Neutrophil (primary cell): ENCODE data around the gene MAPK8IP1.

Source experiments
- H3K27ac ChIP-seq: fragments of 200-600 bp; sonication (generic); 2 replicates; pipeline ENCODE4 v1.5.1; 2016; ENCODE audit warnings: mild to moderate bottlenecking, moderate library complexity
- H3K27me3 ChIP-seq: fragments of 200-600 bp; sonication (generic); 2 replicates; pipeline ENCODE4 v1.6.0; 2016; ENCODE audit warnings: mild to moderate bottlenecking
- H3K36me3 ChIP-seq: fragments of 200-600 bp; sonication (generic); 2 replicates; pipeline ENCODE4 v1.5.1; 2017
- H3K4me1 ChIP-seq, 2 experiments: fragments of 200-600 bp in 1 of 2; sonication (generic) in 1 of 2; 1 replicate in 1 of 2; 2 replicates in 1 of 2; pipeline versions ENCODE4 v1.5.1 to v1.6.1; 2013 to 2016; ENCODE audit warnings: low read depth in 1 of 2, low read length in 1 of 2, mild to moderate bottlenecking in 1 of 2, moderate library complexity in 1 of 2; ENCODE audit not compliant: control insufficient read depth in 1 of 2, insufficient read depth in 1 of 2
- H3K4me3 ChIP-seq, 2 experiments: fragments of 200-600 bp in 1 of 2; sonication (generic) in 1 of 2; 1 replicate in 1 of 2; 2 replicates in 1 of 2; pipeline ENCODE4 v1.5.1; 2013 to 2016; ENCODE audit warnings: low read depth in 1 of 2, low read length in 1 of 2, mild to moderate bottlenecking in 1 of 2, moderate library complexity in 1 of 2
- H3K9me3 ChIP-seq: fragments of 200-600 bp; sonication (generic); 2 replicates; pipeline ENCODE4 v1.5.1; 2016
- TF ChIP-seq, protein P1 (sequence below): fragments of 200-600 bp; sonication (generic); IDR thresholded peaks from 2 replicates; pipeline ENCODE4 v1.5.1; 2016; ENCODE audit warnings: antibody characterized with exemption

MAPK8IP1 gene

DNA sequence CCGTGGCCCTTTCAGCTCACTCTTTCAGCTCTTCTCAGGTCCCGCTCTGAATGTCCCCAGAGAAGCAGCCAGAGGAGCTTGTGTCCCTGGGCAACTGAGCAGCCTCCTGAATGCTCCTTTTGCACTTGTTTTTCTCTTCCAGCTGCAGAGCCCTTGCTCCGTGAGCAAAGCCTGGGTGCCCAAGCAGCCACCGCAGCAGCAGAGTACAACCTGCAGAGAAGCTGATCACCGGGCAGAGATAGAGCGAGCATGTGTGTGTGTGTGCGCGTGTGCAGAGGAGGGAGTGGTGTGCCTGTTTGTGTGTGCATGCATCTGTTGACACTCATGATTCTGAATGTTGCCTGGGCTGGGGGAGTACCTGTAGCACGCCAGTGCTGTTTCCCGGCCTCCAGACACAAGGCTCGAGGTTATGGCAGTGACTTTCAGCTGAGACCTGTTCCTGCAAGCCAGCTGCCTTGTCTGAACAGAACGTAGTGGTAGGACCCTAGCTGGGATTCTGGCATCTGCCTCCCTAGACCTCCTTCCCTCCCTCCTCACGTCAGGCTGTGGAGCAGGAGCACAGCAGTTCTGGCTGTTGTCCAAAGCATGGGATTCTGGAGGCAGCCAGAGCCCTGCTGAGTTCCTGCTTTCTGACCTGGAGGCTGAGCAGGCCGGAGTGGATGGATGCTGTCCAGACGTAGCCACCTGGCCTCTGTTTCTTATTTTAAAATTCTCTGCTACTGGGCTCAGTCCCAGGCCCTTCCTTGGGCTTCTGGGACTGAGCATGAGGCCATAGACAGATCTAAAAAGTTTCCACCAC lies 4.5 kb upstream of the MAPK8IP1 start:
- peaks cover 21% of the 10 kb centered on the region for H3K27me3 ChIP-seq
- TF ChIP-seq, protein P1, sequence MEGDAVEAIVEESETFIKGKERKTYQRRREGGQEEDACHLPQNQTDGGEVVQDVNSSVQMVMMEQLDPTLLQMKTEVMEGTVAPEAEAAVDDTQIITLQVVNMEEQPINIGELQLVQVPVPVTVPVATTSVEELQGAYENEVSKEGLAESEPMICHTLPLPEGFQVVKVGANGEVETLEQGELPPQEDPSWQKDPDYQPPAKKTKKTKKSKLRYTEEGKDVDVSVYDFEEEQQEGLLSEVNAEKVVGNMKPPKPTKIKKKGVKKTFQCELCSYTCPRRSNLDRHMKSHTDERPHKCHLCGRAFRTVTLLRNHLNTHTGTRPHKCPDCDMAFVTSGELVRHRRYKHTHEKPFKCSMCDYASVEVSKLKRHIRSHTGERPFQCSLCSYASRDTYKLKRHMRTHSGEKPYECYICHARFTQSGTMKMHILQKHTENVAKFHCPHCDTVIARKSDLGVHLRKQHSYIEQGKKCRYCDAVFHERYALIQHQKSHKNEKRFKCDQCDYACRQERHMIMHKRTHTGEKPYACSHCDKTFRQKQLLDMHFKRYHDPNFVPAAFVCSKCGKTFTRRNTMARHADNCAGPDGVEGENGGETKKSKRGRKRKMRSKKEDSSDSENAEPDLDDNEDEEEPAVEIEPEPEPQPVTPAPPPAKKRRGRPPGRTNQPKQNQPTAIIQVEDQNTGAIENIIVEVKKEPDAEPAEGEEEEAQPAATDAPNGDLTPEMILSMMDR, result no peak
- H3K4me3 ChIP-seq, result no peak overlapping the region
- H3K9me3 ChIP-seq, result no peaks in the 10 kb centered on the region
- H3K36me3 ChIP-seq, result peaks cover 53% of the 10 kb centered on the region
- H3K4me1 ChIP-seq, result peaks cover 2 to 7% of the 10 kb centered on the region in 2 experiments
- H3K27ac ChIP-seq, result no peak overlapping the region

DNA sequence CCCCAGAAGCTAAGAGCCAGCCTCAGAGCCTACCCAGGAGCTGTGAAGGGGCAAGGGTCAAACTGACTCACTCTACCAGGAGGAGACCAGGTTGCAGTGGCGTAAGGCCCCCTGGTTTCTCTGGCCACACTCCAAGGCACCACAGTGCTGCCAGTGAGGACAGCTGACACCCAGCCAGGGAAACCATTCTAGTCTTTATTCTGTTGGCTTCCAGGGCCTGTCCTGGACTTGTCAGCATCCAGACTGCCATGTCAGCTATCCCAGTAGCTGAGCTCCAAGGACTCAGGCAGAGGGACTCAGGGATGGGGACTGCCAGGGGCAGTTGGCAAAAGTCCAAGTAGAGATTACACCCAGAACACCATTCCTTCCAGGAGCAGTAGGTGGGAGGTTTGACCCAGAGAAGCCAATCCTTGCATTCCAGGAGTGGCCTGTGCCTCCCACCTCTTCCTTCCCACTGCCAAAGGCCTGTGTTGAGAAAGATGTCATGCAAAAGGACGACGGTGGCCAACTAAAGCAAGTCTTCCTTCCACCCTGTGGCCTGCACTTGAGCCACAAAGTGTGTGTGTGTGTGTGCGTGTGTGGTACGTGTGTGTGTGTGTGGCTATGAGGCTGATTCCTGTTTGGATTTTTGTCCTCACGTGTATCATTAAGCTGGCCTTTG lies 3.6 kb upstream of the MAPK8IP1 start:
- Histone ChIP-seq H3K27ac (no peak overlapping the region), H3K36me3 (peaks cover 45% of the 10 kb centered on the region), H3K4me3 (no peak overlapping the region), H3K9me3 (no peaks in the 10 kb centered on the region), H3K4me1 (peaks cover 3 to 8% of the 10 kb centered on the region in 2 experiments), H3K27me3 (peaks cover 29% of the 10 kb centered on the region)
- TF ChIP-seq, protein P1, result no peak

DNA sequence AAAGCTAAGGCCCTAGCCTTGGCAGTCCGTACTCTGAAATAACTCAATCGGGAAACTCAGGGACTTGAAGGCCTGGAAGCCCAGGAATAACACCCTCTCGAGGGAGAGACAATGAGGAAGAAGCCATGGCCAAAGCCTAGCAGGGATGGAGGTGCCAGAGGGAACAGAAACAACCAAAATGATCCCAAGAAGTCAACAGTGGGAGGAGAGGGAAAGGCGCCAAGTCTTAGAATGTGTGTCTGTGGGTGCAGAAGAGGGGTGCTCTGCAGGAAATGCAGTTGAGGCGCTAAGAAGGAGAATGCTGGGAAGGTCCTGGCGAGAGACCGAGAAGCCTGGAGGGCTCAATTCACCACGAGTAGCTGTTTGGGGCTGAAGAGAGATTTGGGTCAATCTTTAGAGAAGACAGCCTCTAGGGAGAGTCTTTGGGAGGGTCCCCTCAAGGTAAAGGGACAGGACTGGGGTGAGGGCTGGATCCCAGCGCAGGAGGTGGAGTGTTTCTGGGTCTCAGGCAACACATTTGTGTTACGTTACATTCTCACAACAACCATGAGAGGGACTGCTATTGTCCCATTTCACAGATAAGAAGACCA lies 760 bp upstream of the MAPK8IP1 start:
- H3K27ac ChIP-seq, result no peak overlapping the region
- TF ChIP-seq, protein P1, result no peak
- peaks cover 3 to 8% of the 10 kb centered on the region in 2 experiments for H3K4me1 ChIP-seq
- peaks cover 54% of the 10 kb centered on the region for H3K27me3 ChIP-seq
- peaks cover 29% of the 10 kb centered on the region for H3K36me3 ChIP-seq
- no peaks in the 10 kb centered on the region for H3K9me3 ChIP-seq
- no peak overlapping the region for H3K4me3 ChIP-seq

DNA sequence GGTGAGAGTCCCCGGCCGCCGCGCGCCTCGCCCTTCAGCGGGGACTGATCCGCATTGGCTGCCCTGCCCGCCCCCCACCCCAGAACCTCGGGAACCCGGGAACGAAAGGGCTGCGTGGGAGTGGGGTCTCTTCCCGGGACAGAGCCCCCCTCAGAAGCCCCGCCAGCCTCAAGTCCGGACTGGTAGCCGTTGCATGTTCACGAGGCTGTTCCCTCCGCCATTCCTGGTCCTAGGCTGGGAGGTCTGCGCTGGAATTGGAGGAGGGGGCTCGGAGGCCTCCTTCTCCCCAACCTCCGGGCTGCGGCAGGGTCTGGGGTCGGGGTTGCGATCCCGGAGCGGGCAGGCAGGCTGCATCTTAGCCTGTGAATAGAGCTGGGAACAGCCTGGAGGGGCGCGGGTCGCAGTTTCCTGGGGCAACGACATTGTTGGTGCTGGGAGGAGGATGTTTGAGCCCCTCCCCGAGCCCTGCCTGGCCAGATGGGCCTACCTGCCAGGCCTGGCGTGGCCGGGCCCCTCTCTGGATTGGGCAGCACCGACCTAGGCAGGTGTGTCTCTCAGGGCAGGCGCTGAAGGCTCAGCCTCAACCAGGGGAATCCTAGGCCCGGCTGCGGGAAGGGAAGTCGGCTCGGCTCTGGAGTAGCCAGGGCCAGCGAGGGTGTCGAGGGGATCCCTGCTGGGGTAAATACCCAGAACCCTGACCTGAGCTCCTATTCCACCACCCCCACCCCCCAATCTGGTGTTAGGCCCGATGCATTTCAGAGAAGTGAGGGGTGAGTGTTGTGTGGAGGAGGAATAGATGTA lies 670 bp downstream of the MAPK8IP1 start:
- Histone ChIP-seq H3K27me3 (peaks cover 66% of the 10 kb centered on the region), H3K4me3 (peak overlapping the region; percentile 38 to 45), H3K4me1 (peaks cover 3 to 8% of the 10 kb centered on the region in 2 experiments), H3K27ac (no peak overlapping the region), H3K9me3 (no peaks in the 10 kb centered on the region), H3K36me3 (peaks cover 15% of the 10 kb centered on the region)
- TF ChIP-seq, protein P1, result no peak

DNA sequence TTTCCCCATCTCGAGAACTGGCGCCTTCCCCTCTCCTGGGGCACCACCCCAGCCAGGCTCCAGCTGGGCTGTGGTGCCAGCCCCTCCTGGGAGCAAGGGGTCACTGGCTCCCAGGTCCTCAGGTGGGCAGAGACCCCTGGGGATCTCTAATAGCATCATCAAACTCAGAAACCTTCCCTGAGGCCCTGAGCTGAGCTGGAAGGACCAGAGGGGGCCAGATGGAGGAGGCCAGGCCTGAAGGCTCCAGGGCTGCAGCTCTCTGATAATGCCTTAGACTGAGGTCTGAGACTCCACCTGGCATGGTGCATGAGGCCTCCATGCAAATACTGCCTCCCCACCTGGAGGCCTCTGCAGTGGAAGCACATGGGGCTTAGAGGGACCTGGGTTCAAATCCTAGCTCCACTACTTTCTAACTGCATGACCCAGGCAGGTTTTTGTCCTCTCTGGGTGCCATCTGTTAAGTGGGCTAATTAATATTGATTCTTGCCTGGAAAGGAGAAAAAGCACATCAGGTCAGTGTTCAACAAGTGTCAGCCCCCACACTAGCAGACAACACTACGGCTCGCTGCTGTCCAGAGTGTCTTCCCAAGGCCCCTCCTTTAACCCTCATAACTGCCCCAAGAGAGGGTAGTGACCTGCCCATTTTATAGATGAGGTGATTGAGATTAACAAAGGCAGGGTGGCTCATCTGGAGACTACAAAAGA lies 1.5 kb downstream of the MAPK8IP1 start:
- Histone ChIP-seq H3K4me1 (peaks cover 3 to 8% of the 10 kb centered on the region in 2 experiments), H3K9me3 (no peaks in the 10 kb centered on the region), H3K27ac (no peak overlapping the region), H3K36me3 (peaks cover 6% of the 10 kb centered on the region), H3K4me3 (no peak overlapping the region), H3K27me3 (peaks cover 73% of the 10 kb centered on the region)
- TF ChIP-seq, protein P1, result no peak
